IMR-90 (cell line): ENCODE results near the gene CD177. TPM values are rescaled to one million over a fixed set of nuclear protein-coding genes. Genes with fewer than 3 reads are reported as not detected.
"Not testable (repeated sequence)": the region's sequence is repeated elsewhere in the genome, so short reads cannot be mapped to it uniquely, and the experiment has no call there.

Source experiments
- ATAC-seq: fragments of 200-7000 bp; cut with Tn5 transposase; 2 replicates; pipeline ENCODE4 v1.9.1; 2020; ENCODE audit warnings: low read depth, mild to moderate bottlenecking, moderate library complexity
- BruUV-seq: library from RNA; stranded (reverse); fragments of 400-500 nt; replicated peaks from 2 replicates; lab custom pipeline; 2021; lab: Mats Ljungman, UMichigan
- CTCF ChIA-PET: fragments of 300-600 bp; formaldehyde crosslinking; extraction: SDS; loops from one replicate; lab custom pipeline; 2021; ENCODE audit warnings: antibody characterized with exemption; lab: Yijun Ruan, JAX
- POLR2A ChIA-PET: fragments of 300-600 bp; sonication (Branson Sonifier 250); formaldehyde crosslinking; loops from one replicate; lab custom pipeline; 2022; ENCODE audit warnings: antibody characterized with exemption; ENCODE audit not compliant: unreplicated experiment; lab: Charles Lee
- DNase-seq: peaks from one replicate; pipeline ENCODE4 v3.0.0; 2013
- H2AFZ ChIP-seq: replicated peaks from 2 replicates; pipeline ENCODE3; 2013; ENCODE audit warnings: low read length, mild to moderate bottlenecking; ENCODE audit not compliant: poor library complexity
- H2AK5ac ChIP-seq: 2 replicates; pipeline ENCODE4 v1.6.1; 2013; ENCODE audit warnings: low read depth, low read length, inconsistent platforms
- H2AK9ac ChIP-seq: replicated peaks from 2 replicates; pipeline ENCODE3; 2013; ENCODE audit warnings: mild to moderate bottlenecking, low read depth, low read length, moderate library complexity; ENCODE audit not compliant: poor library complexity
- H2BK120ac ChIP-seq: 2 replicates; pipeline ENCODE4 v1.6.1; 2013; ENCODE audit warnings: low read depth, low read length, inconsistent platforms
- H2BK15ac ChIP-seq: 3 replicates; pipeline ENCODE4 v1.6.1; 2013; ENCODE audit warnings: low read depth, low read length, inconsistent platforms
- H2BK20ac ChIP-seq: 2 replicates; pipeline ENCODE4 v1.6.1; 2013; ENCODE audit warnings: low read depth, mild to moderate bottlenecking, inconsistent platforms, low read length, moderate library complexity
- H2BK5ac ChIP-seq: 2 replicates; pipeline ENCODE4 v1.6.1; 2013; ENCODE audit warnings: mild to moderate bottlenecking, low read depth, low read length, inconsistent platforms; ENCODE audit not compliant: poor library complexity, severe bottlenecking
- H3K14ac ChIP-seq: replicated peaks from 2 replicates; pipeline ENCODE4 v1.6.1; 2013; ENCODE audit warnings: low read depth, low read length, inconsistent platforms
- H3K18ac ChIP-seq: 2 replicates; pipeline ENCODE4 v1.6.1; 2013; ENCODE audit warnings: low read depth, low read length, control low read depth
- H3K23ac ChIP-seq: 2 replicates; pipeline ENCODE4 v1.6.1; 2013; ENCODE audit warnings: low read depth, low read length, inconsistent platforms
- H3K27ac ChIP-seq: 2 replicates; pipeline ENCODE4 v1.5.1; 2013; ENCODE audit warnings: mild to moderate bottlenecking, control low read depth, low read length; ENCODE audit not compliant: insufficient read depth
- H3K27me3 ChIP-seq: 2 replicates; pipeline ENCODE4 v1.6.1; 2013; ENCODE audit warnings: low read length; ENCODE audit not compliant: control insufficient read depth, insufficient read depth
- H3K36me3 ChIP-seq: 2 replicates; pipeline ENCODE4 v1.6.1; 2013; ENCODE audit warnings: low read length, mixed read lengths; ENCODE audit not compliant: control insufficient read depth, insufficient read depth
- H3K4ac ChIP-seq: 2 replicates; pipeline ENCODE4 v1.6.1; 2013; ENCODE audit warnings: low read depth, low read length, inconsistent platforms
- H3K4me1 ChIP-seq: 2 replicates; pipeline ENCODE4 v1.6.1; 2013; ENCODE audit warnings: low read length, mixed read lengths; ENCODE audit not compliant: control insufficient read depth, insufficient read depth
- H3K4me2 ChIP-seq: 2 replicates; pipeline ENCODE4 v1.6.1; 2013; ENCODE audit warnings: low read depth, mild to moderate bottlenecking, control low read depth, low read length, moderate library complexity
- H3K4me3 ChIP-seq: 2 replicates; pipeline ENCODE4 v1.5.1; 2013; ENCODE audit warnings: low read depth, mild to moderate bottlenecking, control low read depth, low read length, moderate library complexity; ENCODE audit not compliant: insufficient read depth
- H3K56ac ChIP-seq: 2 replicates; pipeline ENCODE4 v1.6.1; 2013; ENCODE audit warnings: low read length, inconsistent platforms; ENCODE audit not compliant: insufficient read depth; ENCODE audit errors: extremely low read depth
- H3K79me1 ChIP-seq, 2 experiments: 2 replicates each; pipeline ENCODE4 v1.6.1; 2013; ENCODE audit warnings: low read length in 2 of 2, inconsistent platforms in 1 of 2, low read depth in 1 of 2
- H3K9ac ChIP-seq: 2 replicates; pipeline ENCODE4 v1.6.1; 2013; ENCODE audit warnings: low read depth, low read length, control low read depth
- H3K9me1 ChIP-seq: 2 replicates; pipeline ENCODE4 v1.6.1; 2013; ENCODE audit warnings: low read length, inconsistent platforms; ENCODE audit not compliant: insufficient read depth
- H3K9me3 ChIP-seq: 2 replicates; pipeline ENCODE4 v1.6.1; 2013; ENCODE audit warnings: low read length; ENCODE audit not compliant: control insufficient read depth, insufficient read depth
- H4K20me1 ChIP-seq: 2 replicates; pipeline ENCODE4 v1.6.1; 2013; ENCODE audit warnings: low read length, inconsistent platforms; ENCODE audit not compliant: insufficient read depth
- H4K5ac ChIP-seq: 2 replicates; pipeline ENCODE4 v1.6.1; 2013; ENCODE audit warnings: mild to moderate bottlenecking, low read depth, low read length, control low read depth
- H4K8ac ChIP-seq, 2 experiments: 2 replicates each; pipeline ENCODE4 v1.6.1; 2013; ENCODE audit warnings: low read depth in 2 of 2, low read length in 2 of 2, control low read depth in 1 of 2, inconsistent platforms in 1 of 2
- H4K91ac ChIP-seq: 2 replicates; pipeline ENCODE4 v1.6.1; 2013; ENCODE audit warnings: low read depth, low read length, inconsistent platforms; ENCODE audit not compliant: insufficient read depth
- WGBS, 2 experiments: methylation state at CpG; one replicate each; pipeline versions ENCODE4 v1.1.5 to v1.1.7; 2013; ENCODE audit warnings: missing lambda C conversion rate in 2 of 2; ENCODE audit not compliant: insufficient read length in 1 of 2; ENCODE audit errors: extremely low coverage in 2 of 2; 5-methylcytosine and 5-hydroxymethylcytosine counted together
- dilution Hi-C: fragments of 300-500 bp; cut with HindIII; formaldehyde crosslinking; loops from one replicate; pipeline ENCODE4 v1.14.3; 2018; ENCODE audit warnings: low sequenced_read_pairs; ENCODE audit not compliant: unreplicated experiment
- in situ Hi-C: fragments of 300-500 bp; cut with MboI; formaldehyde crosslinking; loops from 3 replicates; pipeline ENCODE4 v1.14.3; 2019; ENCODE audit warnings: low sequenced_read_pairs, inconsistent platforms, mixed read lengths
- intact Hi-C: fragments of 100-400 bp; cut with micrococcal nuclease; formaldehyde crosslinking; loops from 2 replicates; pipeline ENCODE4 v1.10.0; 2022
- polyA plus RNA-seq, 3 experiments: library from polyadenylated mRNA; depleted of rRNA; stranded (reverse); fragments of >200 nt; gene quantifications; 2 replicates each; pipeline ENCODE4 v1.2.3, GENCODE V29; 2012; ENCODE audit warnings: low replicate concordance in 1 of 3
- total RNA-seq: library from RNA; depleted of rRNA; stranded (reverse); fragments of >200 nt; gene quantifications from 2 replicates; pipeline ENCODE4 v1.2.3, GENCODE V29; 2012

CD177 gene
- total and polyA plus RNA-seq, 2 of the 4 experiments (the other 2 are of a cell fraction), result 0.14 TPM; not detected in 1

- H3K9me3 ChIP-seq, DNase-seq, H2BK5ac ChIP-seq, CTCF ChIA-PET, H4K8ac ChIP-seq, H3K4me1 ChIP-seq, intact Hi-C loops, H3K36me3 ChIP-seq, H3K79me1 ChIP-seq, H3K18ac ChIP-seq, H4K91ac ChIP-seq, in situ Hi-C loops, POLR2A ChIA-PET, H2AK5ac ChIP-seq, H3K4me2 ChIP-seq, BruUV-seq, H3K27ac ChIP-seq, H2BK120ac ChIP-seq, H4K5ac ChIP-seq, H3K4ac ChIP-seq, H2AK9ac ChIP-seq, H2BK20ac ChIP-seq, H3K56ac ChIP-seq, H3K9ac ChIP-seq, H4K20me1 ChIP-seq, H3K9me1 ChIP-seq, H3K4me3 ChIP-seq, dilution Hi-C loops, H3K23ac ChIP-seq, H2BK15ac ChIP-seq, H2AFZ ChIP-seq, ATAC-seq, H3K14ac ChIP-seq: not testable (repeated sequence)
- 65% methylated on average over 2 of the region's 9 CpGs; no CpG with 5 or more reads in 1 of the 2 experiments for WGBS, 2 experiments
- peaks cover 18% of the 10 kb centered on the region for H3K27me3 ChIP-seq
Measured at GRCh38 chr19:43365677-43366076, 12.2 kb downstream of the CD177 start.
